Stimulated activated CD8-positive, alpha-beta memory T cell treated with anti-CD3 and anti-CD28 coated beads, Interleukin-12 subunit alpha, Interleukin-12 subunit beta, amount 100 ng/mL, for 4 hours (primary cell): ENCODE data around the gene AGPS.
"Not testable (repeated sequence)": the region's sequence is repeated elsewhere in the genome, so short reads cannot be mapped to it uniquely, and the experiment has no call there.

Experiments used
- DNase-seq: peaks from one replicate; pipeline ENCODE4 v3.0.0-alpha.2; 2020; ENCODE audit warnings: low read depth

AGPS gene

DNA sequence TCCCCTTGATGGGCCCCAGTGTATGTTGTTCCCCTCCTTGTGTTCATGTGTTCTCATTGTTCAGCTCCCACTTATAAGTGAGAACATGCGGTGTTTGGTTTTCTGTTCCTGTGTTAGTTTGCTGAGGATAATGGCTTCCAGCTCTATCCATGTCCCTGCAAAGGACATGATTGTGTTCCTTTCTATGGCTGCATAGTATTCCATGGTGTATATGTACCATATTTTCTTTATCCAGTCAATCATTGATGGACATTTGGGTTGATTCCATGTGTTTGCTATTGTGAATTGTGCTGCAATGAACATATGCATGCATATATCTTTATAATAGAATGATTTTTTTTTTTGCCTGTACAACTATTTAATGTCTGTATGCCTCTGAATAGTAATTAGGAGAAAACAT, 31.5 kb downstream of the AGPS start:
- not testable (repeated sequence) for DNase-seq

DNA sequence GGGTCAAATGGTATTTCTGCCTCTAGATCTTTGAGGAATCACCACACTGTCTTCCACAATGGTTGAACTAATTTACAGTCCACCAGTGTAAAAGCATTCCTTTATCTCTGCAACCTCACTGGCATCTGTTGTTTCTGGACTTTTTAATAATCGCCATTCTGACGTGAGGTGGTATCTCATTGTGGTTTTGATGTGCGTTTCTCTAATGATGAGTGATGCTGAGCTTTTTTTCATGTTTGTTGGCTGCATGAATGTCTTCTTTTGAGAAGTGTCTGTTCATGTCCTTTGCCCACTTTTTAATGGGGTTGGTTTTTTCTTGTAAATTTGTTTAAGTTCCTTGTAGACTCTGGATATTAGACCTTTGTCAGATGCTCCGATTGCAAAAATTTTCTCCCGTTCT, 32.0 kb downstream of the AGPS start:
- DNase-seq, result not testable (repeated sequence)

DNA sequence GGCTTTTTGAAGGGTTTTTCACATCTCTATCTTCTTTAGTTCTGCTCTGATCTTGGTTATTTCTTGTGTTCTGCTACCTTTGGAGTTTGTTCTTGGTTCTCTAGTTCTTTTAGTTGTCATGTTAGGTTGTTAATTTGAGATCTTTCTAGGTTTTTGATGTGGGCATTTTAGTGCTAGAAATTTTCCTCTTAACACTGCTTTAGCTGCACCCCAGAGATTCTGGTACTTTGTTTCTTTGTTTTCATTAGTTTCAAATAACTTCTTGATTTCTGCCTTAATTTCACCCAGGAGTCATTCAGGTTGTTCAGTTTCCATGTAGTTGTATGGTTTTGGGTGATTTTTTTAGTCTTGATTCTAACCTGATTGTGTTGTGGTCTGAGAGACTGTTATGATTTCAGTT, 34.7 kb downstream of the AGPS start:
- DNase-seq, result no peak

DNA sequence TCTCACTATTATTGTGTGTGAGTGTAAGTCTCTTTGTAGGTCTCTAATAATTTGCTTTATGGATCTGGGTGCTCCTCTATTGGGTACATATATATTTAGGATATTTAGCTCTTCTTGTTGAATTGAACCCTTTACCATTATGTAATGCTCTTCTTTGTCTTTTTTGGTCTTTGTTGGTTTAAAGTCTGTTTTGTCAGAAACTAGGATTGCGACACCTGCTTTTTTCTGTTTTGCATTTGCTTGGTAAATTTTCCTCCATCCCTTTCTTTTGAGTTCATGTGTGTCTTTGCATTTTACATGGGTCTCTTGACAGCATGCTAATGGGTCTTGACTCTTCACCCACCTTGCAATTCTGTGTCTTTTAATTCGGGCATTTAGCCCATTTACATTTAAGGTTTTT, 35.4 kb downstream of the AGPS start:
- DNase-seq, result not testable (repeated sequence)

DNA sequence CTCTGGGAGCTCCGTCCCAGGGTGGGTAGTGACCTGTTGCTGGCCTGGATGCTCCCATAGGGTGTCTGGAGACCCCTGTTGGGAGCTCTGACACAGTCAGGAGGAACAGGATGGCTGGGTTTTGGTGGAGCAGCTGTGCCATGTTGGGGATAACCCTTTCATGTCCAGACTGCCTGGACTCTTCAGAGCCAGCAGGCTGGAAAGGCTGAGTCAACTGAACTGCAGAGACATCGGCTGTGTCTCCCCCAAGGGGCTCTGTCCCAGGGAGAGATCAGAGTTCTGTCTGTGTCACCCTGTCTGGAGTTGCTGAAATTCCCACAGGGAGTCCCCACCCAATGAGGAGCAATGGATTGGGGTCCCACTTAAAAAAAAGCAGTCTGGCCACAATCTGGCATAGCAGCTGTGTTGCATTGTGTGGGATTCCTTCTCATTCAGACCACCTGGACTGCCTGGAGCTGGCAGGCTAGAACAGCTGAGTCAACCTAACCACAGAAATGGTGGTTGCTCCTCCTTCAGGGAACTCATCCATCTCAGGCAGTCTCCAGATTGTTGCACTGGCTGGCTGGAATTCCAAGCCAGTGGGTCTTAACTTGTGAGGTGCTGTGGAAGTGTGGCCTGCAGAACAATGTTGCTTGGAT, 37.2 kb downstream of the AGPS start:
- no peak for DNase-seq

DNA sequence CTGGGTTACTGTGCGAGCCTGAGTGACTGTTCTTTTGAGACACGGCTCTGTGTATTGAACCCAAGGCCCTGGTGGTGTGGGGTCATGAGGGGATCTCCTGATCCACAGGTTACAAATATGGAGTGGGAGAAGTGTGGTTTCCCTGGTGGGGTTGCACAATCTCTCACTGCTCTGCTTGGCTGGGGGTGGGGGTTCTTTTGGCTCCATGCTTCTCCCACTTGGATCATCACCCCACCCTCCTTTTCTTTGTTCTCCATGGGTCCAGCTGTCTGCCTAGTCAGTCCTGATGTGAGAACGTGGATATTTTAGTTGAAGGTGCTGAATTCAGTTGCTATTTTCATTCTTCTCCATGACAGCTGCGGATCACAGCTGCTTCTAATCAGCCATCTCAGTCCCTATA, 37.8 kb downstream of the AGPS start:
- DNase-seq, result no peak

DNA sequence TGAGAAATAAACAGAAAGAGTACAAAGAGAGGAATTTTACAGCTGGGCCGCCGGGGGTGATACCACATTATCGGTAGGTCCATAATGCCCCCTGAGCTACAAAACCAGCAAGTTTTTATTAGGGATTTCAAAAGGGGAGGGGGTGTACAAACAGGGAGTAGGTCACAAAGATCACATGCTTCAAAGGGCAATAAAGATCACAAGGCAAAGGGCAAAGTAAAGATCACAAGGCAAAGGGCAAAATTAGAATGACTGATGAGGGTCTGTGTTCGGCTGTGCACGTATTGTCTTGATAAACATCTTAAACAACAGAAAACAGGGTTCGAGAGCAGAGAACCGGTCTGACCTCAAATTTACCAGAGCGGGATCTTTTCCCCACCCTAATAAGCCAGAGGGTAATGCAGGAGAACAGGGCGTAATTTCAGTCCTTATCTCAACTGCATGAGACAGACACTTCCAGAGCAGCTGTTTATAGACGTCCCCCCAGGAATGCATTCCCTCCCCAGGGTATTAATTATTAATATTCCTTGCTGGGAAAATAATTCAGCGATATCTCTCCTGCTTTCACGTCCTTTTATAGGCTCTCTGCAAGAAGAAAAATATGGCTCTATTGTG, 38.6 kb downstream of the AGPS start:
- not testable (repeated sequence) for DNase-seq

DNA sequence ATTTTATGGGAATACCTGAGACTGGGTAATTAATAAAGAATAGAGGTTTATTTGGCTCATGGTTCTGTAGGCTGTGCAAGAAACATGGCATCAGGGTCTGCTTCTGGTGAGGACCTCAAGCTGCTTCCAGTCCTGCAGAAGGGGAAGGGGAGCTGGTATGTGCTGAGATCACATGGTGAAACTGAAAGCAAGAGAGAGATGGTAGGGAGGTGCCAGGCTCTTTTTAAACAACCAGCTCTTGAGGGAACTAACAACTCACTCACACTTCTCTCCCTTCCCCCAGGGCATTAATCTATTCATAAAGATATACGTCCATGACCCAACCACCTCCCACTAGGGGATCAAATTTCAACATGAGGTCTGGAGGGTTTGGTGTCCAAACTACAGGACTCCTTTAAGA, 40.1 kb downstream of the AGPS start:
- DNase-seq, result no peak

DNA sequence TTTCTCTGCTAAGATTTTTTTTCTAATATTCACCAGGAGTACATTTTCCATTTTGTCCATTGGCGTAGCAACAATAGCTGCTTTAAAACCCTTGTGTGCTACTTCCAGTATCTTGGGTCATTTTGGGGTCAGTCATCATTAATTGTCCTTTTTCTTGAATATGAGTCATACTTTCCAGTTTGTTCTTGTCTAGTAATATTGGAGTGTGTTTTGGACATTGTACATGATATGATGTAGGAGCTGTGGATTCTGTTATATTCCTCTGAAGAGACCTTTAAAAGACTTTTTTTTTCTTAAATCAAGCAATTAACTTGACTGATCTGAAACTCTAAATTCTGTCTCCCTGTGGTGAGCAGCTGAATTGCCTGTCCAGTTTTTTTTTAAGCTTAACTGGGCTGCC, 40.8 kb downstream of the AGPS start:
- no peak for DNase-seq

DNA sequence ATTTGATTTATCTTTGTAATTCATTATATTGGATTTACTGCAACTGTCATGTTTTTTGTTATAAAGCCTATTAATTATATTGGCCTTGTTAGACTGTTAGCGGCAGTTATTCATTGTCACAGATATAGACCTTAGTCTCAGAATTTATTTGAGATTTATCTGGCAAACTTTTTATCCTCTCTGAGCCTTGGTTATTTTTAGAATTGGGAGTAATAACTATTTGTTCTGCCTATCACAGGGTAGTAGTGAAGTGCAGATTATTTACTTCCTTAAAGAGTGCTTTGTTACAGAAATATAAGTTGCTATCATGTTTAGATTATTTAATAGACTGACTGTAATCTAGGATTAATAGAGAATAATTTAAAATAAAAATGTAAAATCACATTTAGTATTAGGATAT, 41.9 kb downstream of the AGPS start:
- no peak for DNase-seq

DNA sequence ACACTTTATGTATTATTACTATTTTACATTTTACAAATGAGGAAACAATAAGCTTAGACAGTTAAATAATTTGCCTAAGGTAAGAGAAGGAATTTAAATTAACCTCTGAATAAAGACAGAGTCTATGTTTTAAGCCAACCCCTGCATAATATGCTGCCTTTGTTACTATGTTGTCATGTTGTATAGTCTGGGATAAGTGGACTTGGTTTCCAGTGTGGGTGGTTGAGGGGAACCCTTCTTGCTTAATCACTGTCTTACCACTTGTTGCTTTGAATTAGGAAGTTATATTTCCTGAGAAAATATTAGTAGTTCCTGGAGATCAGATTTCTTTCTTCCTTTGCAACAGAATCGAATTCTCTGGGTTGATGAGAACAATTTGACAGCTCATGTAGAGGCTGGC, 52.6 kb downstream of the AGPS start:
- no peak for DNase-seq

DNA sequence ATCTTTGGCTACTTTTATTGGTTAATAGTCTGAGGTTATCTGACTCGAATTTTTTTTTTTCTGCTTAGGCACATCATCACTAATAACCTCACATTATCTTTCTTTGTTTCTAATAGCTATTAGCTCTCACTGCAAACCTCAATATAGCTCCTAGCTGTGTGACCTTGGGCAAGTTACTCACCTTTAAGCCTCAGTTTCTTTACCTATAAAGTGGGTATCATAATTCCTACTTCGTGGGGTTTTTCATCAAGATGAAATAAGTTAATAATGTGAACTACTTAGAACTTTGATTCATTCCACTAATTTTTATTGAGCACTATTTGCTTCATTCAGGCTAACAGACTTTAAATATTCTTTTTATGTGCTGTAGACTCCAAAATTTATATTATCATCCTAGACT, 55.5 kb downstream of the AGPS start:
- DNase-seq, result no peak

DNA sequence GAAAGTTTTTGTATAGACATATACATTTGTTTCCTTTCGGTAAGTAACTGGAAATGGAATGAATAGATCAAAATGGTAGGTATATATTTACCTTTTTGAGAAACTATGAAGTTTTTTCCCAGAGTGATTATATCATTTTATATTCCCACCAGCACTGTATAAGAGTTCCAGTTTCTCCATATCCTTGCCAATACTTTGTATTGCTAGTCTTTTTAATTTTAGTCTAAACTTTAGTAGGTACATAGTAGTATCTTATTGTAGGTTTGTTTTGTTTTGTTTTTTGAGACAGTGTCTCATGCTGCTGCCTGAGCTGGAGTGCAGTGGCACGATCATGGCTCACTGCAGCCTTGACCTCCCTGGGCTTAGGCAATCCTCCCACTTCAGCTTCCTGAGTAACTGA, 56.6 kb downstream of the AGPS start:
- DNase-seq, result no peak

DNA sequence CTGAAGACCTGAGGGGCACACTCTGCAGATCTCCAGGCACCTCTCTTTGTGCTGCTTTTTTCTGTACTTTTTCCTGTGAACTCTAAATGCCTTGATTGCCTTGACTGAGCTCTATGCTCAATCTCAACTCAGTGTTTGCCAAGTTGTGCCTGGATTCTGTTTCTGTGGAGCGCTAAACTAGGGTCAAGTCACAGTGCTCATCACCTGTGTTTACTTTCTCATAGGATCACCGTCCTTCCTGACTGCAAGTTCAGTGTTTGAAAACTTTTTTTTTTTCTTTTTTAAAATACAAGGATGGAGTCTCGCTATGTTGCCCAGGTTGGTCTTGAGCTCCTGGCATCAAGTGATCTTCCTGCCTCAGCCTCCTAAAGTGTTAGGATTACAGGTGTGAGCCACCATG, 62.6 kb downstream of the AGPS start:
- no peak for DNase-seq

DNA sequence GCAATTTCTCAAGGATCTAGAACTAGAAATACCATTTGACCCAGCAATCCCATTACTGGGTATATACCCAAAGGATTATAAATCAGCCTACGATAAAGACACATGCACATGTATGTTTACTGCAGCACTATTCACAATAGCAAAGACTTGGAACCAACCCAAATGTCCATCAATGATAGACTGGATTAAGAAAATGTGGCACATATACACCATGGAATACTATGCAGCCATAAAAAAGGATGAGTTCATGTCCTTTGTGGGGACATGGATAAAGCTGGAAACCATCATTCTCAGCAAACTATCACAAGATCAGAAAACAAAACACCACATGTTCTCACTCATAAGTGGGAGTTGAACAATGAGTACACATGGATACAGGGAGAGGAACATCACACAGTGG, 67.2 kb downstream of the AGPS start:
- not testable (repeated sequence) for DNase-seq

DNA sequence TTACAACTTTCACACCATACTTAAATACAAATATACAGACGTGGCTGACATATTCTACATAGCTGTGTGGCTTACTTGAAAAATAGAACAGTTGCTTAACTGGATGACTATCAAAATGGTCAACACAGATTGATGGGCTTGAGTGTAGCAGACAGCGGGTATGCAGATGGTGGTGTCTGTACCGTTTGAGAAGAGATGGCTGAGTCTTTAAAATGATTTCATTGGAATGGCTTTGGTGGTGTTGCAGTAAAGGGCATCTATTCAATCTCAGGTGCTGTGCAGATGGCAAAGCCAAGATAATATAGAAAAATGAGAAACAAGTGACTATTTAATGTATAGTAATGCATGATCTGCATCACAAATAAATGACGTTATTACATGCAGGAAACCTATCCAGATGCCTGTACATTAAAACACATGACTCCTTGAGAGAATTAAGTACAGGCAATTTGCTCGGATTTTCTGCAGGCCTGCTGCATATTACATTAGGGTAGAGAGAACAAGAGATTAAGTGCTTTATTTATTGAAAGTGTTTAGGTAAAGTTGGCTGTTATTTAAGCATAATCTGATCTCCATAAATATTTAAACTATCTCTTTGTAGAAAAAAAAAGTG, 68.5 kb downstream of the AGPS start:
- no peak for DNase-seq

DNA sequence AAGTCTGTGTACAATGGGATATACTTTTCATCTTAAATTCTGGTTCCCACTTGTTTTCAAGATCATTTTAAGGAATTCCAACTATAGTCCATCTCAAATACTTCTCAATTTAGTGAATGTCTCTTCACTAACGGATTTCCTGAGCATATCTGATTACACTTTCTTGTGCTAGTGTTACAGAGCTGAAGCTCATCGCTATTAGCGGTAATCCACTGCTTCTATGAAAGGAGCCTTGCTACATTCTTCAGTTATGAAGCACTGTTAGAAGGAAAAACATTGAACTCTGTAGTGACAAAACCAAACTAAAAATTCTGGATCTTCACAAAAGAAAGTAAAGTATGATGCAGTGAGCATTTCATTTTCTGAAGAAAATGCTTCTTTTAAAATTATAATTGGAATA, 72.0 kb downstream of the AGPS start:
- no peak for DNase-seq

DNA sequence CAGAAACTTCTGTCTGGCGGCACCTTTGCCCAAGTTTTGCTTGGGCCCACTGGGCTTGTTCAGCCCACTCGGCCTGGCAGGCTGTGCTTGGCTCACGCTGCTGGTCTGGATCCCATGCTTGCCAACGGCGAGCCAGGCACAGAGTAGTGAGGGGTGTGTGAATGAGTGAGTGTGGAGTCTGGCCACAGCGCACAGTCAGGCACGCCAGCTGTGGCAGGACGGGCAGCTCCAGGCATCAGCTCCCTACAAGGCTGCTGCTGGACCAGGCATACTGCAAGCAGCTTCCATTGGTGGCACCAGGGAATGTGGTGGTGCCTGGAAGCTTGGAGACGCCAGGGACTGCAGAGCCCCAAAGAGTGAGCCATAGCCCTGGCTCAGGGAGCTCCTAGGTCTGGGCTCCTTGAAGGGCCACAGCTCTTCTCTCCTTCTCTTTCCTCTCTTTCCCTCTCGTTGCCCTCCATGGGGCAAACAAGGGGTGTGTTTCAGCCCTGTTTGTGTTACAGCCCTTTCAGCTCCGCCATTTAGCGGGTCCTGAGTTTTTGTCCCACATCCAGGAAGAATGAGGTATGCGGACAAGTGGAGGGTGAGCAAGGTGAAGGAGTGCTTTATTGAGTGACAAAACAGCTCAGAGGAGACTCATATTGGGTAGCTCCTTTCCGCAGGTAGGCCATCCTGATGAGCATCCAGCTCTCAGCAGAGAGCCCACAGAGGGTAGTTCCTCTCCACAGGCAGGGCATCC, 73.0 kb downstream of the AGPS start:
- no peak for DNase-seq

DNA sequence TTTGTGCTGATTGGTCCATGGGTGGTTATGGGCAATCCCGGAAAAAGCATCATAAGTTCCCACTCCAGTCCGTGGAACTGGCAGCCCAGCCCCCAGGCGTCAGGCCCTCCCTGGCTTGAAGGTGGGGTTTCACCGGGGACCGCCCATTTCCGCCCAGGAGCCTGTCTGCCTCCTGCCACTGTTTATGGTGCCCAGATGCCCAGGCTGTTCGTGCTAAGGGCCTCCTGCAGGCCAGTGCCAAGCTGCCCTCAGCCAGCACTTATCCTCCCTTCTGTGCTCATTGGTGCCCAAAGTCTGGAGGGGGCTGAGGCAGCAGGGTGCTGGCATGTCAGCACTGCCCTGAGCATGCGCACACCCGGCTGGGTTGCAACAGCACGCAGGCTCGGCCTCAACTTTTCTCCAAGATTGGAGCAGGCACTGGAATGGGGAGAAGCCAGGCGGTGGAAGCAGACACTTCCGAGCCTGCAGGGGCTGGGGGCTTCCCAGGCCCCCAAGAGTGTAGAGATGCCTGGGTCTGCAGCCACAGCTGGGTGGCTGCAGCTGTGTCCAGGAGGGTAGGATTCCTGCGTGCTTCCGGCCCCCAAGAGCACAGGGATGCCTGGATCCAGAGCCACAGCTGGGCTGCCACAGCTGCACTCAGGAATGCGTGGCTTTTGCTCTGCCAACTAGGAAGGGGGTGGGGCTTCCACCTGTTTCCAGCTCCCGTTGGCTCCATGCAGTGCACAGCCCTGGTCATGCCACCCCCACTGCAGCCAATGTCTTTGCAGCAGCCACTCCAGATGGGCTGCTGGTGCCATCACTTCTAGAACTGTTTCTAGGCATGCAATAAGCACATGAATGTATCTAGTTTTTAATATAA, 74.0 kb downstream of the AGPS start:
- DNase-seq, result no peak

DNA sequence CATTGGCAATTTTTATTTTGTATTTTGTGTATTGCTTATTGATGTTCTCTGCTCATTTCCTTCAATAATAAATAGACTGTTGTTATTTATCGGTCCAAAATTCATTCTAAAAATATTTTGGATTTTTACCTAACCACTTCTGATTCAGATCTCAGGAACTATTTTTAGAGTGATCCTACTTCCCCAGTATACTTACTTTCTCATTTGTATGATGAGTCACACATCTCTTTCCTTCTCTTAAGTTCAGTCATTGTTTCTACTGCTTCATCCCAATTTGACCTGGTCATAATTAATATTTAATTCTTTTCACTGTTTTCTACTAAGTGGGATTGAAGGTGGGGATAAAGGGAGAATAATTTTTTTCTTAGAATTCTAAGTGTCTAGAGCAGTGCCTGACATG, 75.1 kb downstream of the AGPS start:
- no peak for DNase-seq

DNA sequence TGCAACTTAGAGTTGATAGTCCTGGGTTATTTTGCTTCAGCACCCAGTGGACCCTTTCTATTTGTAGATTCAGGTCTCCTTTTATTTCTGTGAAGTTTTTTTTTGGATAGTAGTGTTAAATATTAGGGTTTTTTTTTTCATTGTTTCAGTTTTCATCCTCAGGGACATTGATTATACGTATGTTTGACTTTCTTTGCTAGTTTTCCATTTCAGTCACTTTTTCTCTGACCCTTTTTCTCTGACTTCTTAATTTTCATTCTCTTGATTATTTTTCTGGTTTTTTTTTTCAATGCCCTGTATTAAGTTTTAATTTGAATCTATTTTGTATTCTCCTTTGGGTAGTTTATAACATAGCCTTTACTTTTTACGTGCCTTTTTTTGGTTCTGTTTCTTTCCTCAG, 79.4 kb downstream of the AGPS start:
- no peak for DNase-seq

DNA sequence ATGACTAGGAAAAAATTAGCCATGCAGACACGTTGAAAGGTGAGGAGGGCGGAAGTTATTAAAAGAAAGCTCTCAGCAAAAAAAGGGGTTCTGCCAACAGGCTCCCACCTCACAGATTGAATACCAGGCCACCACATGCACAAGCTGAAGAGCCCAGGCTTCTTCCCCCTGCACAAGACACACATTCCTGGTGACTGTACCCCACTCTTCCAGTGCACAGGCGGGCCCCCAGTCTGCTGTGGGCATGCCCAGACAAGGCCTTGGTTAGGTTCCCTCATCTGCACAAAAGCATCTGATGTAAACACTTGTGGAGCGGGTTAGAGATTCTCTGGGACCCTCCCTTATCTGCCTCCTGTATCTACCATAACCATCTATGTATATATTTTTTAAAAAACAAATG, 81.7 kb downstream of the AGPS start:
- no peak for DNase-seq
